Measurements from ENCODE around the gene ADRB1.

ADRB1 gene

GRCh38 chr10:114068054-114068707, 24.5 kb downstream of the ADRB1 start:
- no peak overlapping the region for H3K18ac ChIP-seq (ENCODE audit: low read length)
- no peaks in the 10 kb centered on the region for H3K79me1 ChIP-seq (ENCODE audit: low read length)
- H3K56ac ChIP-seq (ENCODE audit: low read length): no peak overlapping the region
- H3K4me3 ChIP-seq (ENCODE audit: low read length): no peak overlapping the region
- no peak overlapping the region for H2BK5ac ChIP-seq (ENCODE audit: low read length)
- H3K4ac ChIP-seq (ENCODE audit: low read depth, low read length): no peak overlapping the region
- no peak overlapping the region for H2BK15ac ChIP-seq (replicated peaks; ENCODE audit: low read depth)
- no peak overlapping the region for H4K5ac ChIP-seq (ENCODE audit: low read length)
- H3K4me1 ChIP-seq (ENCODE audit: control insufficient read depth, low read depth, low read length): no peaks in the 10 kb centered on the region
- H3K23ac ChIP-seq (ENCODE audit: low read length): no peak overlapping the region
- no CpG with 5 or more reads among the region's 6 CpGs for WGBS (ENCODE audit: extremely low coverage, insufficient coverage, low lambda C conversion rate)
- no peak overlapping the region for H2AK5ac ChIP-seq (ENCODE audit: low read length)
- H3K36me3 ChIP-seq (ENCODE audit: control insufficient read depth, insufficient read depth, low read length): no peaks in the 10 kb centered on the region
- H3K4me2 ChIP-seq (ENCODE audit: low read length): no peak overlapping the region
- H2BK120ac ChIP-seq (ENCODE audit: low read depth, low read length): no peak overlapping the region
- H3K27ac ChIP-seq (ENCODE audit: low read depth, low read length): no peak overlapping the region
- no peaks in the 10 kb centered on the region for H3K27me3 ChIP-seq (ENCODE audit: insufficient read depth, low read length, poor library complexity)
- DNase-seq: no peak
- no peak overlapping the region for H3K9ac ChIP-seq (ENCODE audit: low read length)
- no peaks in the 10 kb centered on the region for H3K79me2 ChIP-seq (ENCODE audit: control insufficient read depth, insufficient read depth, low read length)
- no peak overlapping the region for H4K8ac ChIP-seq (ENCODE audit: low read depth, low read length)

GRCh38 chr10:114070710-114071109, 27.0 kb downstream of the ADRB1 start:
- H3K56ac ChIP-seq (ENCODE audit: low read length): no peak overlapping the region
- DNase-seq: no peak
- H3K18ac ChIP-seq (ENCODE audit: low read length): no peak overlapping the region
- no peak overlapping the region for H3K9ac ChIP-seq (ENCODE audit: low read length)
- no peak overlapping the region for H4K8ac ChIP-seq (ENCODE audit: low read depth, low read length)
- no peak overlapping the region for H4K5ac ChIP-seq (ENCODE audit: low read length)
- no peak overlapping the region for H3K27ac ChIP-seq (ENCODE audit: low read depth, low read length)
- H3K4me2 ChIP-seq (ENCODE audit: low read length): no peak overlapping the region
- no peak overlapping the region for H3K23ac ChIP-seq (ENCODE audit: low read length)
- H3K4me3 ChIP-seq (ENCODE audit: low read length): no peak overlapping the region
- no CpG with 5 or more reads among the region's 5 CpGs for WGBS (ENCODE audit: extremely low coverage, insufficient coverage, low lambda C conversion rate)
- H3K79me1 ChIP-seq (ENCODE audit: low read length): no peaks in the 10 kb centered on the region
- no peak overlapping the region for H2AK5ac ChIP-seq (ENCODE audit: low read length)
- no peaks in the 10 kb centered on the region for H3K79me2 ChIP-seq (ENCODE audit: control insufficient read depth, insufficient read depth, low read length)
- no peaks in the 10 kb centered on the region for H3K4me1 ChIP-seq (ENCODE audit: control insufficient read depth, low read depth, low read length)
- H2BK5ac ChIP-seq (ENCODE audit: low read length): no peak overlapping the region
- no peak overlapping the region for H3K4ac ChIP-seq (ENCODE audit: low read depth, low read length)
- no peak overlapping the region for H2BK15ac ChIP-seq (replicated peaks; ENCODE audit: low read depth)
- H3K27me3 ChIP-seq (ENCODE audit: insufficient read depth, low read length, poor library complexity): no peaks in the 10 kb centered on the region
- H3K36me3 ChIP-seq (ENCODE audit: control insufficient read depth, insufficient read depth, low read length): no peaks in the 10 kb centered on the region
- H2BK120ac ChIP-seq (ENCODE audit: low read depth, low read length): no peak overlapping the region

- no peak overlapping the region for H2AK5ac ChIP-seq (ENCODE audit: low read length)
- no peak overlapping the region for H2BK120ac ChIP-seq (ENCODE audit: low read depth, low read length)
- no peaks in the 10 kb centered on the region for H3K79me2 ChIP-seq (ENCODE audit: control insufficient read depth, insufficient read depth, low read length)
- no peak overlapping the region for H2BK5ac ChIP-seq (ENCODE audit: low read length)
- DNase-seq: no peak
- H3K4ac ChIP-seq (ENCODE audit: low read depth, low read length): no peak overlapping the region
- H3K9ac ChIP-seq (ENCODE audit: low read length): no peak overlapping the region
- WGBS (ENCODE audit: extremely low coverage, insufficient coverage, low lambda C conversion rate): no CpG with 5 or more reads among the region's 4 CpGs
- no peak overlapping the region for H3K18ac ChIP-seq (ENCODE audit: low read length)
- H3K4me3 ChIP-seq (ENCODE audit: low read length): no peak overlapping the region
- no peaks in the 10 kb centered on the region for H3K79me1 ChIP-seq (ENCODE audit: low read length)
- H4K5ac ChIP-seq (ENCODE audit: low read length): no peak overlapping the region
- no peaks in the 10 kb centered on the region for H3K4me1 ChIP-seq (ENCODE audit: control insufficient read depth, low read depth, low read length)
- no peak overlapping the region for H4K8ac ChIP-seq (ENCODE audit: low read depth, low read length)
- no peaks in the 10 kb centered on the region for H3K36me3 ChIP-seq (ENCODE audit: control insufficient read depth, insufficient read depth, low read length)
- H3K27me3 ChIP-seq (ENCODE audit: insufficient read depth, low read length, poor library complexity): no peaks in the 10 kb centered on the region
- no peak overlapping the region for H3K4me2 ChIP-seq (ENCODE audit: low read length)
- no peak overlapping the region for H3K23ac ChIP-seq (ENCODE audit: low read length)
- no peak overlapping the region for H3K27ac ChIP-seq (ENCODE audit: low read depth, low read length)
- no peak overlapping the region for H3K56ac ChIP-seq (ENCODE audit: low read length)
- H2BK15ac ChIP-seq (replicated peaks; ENCODE audit: low read depth): no peak overlapping the region
Observed at GRCh38 chr10:114071178-114071577, 27.5 kb downstream of the ADRB1 start.

- no peak overlapping the region for H3K4me2 ChIP-seq (ENCODE audit: low read length)
- H3K27ac ChIP-seq (ENCODE audit: low read depth, low read length): no peak overlapping the region
- H4K5ac ChIP-seq (ENCODE audit: low read length): no peak overlapping the region
- H3K4ac ChIP-seq (ENCODE audit: low read depth, low read length): no peak overlapping the region
- H3K18ac ChIP-seq (ENCODE audit: low read length): no peak overlapping the region
- H3K4me1 ChIP-seq (ENCODE audit: control insufficient read depth, low read depth, low read length): no peaks in the 10 kb centered on the region
- H2BK15ac ChIP-seq (replicated peaks; ENCODE audit: low read depth): no peak overlapping the region
- H2AK5ac ChIP-seq (ENCODE audit: low read length): no peak overlapping the region
- no CpG with 5 or more reads among the region's 14 CpGs for WGBS (ENCODE audit: extremely low coverage, insufficient coverage, low lambda C conversion rate)
- no peak overlapping the region for H4K8ac ChIP-seq (ENCODE audit: low read depth, low read length)
- H2BK120ac ChIP-seq (ENCODE audit: low read depth, low read length): no peak overlapping the region
- H3K27me3 ChIP-seq (ENCODE audit: insufficient read depth, low read length, poor library complexity): no peaks in the 10 kb centered on the region
- no peak overlapping the region for H3K56ac ChIP-seq (ENCODE audit: low read length)
- no peaks in the 10 kb centered on the region for H3K36me3 ChIP-seq (ENCODE audit: control insufficient read depth, insufficient read depth, low read length)
- no peaks in the 10 kb centered on the region for H3K79me2 ChIP-seq (ENCODE audit: control insufficient read depth, insufficient read depth, low read length)
- no peak for DNase-seq
- no peak overlapping the region for H2BK5ac ChIP-seq (ENCODE audit: low read length)
- H3K23ac ChIP-seq (ENCODE audit: low read length): no peak overlapping the region
- no peaks in the 10 kb centered on the region for H3K79me1 ChIP-seq (ENCODE audit: low read length)
- no peak overlapping the region for H3K4me3 ChIP-seq (ENCODE audit: low read length)
- H3K9ac ChIP-seq (ENCODE audit: low read length): no peak overlapping the region
Observed at GRCh38 chr10:114073395-114074186, 29.9 kb downstream of the ADRB1 start.

- H3K4ac ChIP-seq (ENCODE audit: low read depth, low read length): no peak overlapping the region
- no peak overlapping the region for H2BK5ac ChIP-seq (ENCODE audit: low read length)
- no peak overlapping the region for H4K5ac ChIP-seq (ENCODE audit: low read length)
- H3K4me1 ChIP-seq (ENCODE audit: control insufficient read depth, low read depth, low read length): no peaks in the 10 kb centered on the region
- H3K9ac ChIP-seq (ENCODE audit: low read length): no peak overlapping the region
- H3K27ac ChIP-seq (ENCODE audit: low read depth, low read length): no peak overlapping the region
- H3K27me3 ChIP-seq (ENCODE audit: insufficient read depth, low read length, poor library complexity): no peaks in the 10 kb centered on the region
- H3K23ac ChIP-seq (ENCODE audit: low read length): no peak overlapping the region
- H3K79me1 ChIP-seq (ENCODE audit: low read length): no peaks in the 10 kb centered on the region
- no peak overlapping the region for H3K18ac ChIP-seq (ENCODE audit: low read length)
- H3K79me2 ChIP-seq (ENCODE audit: control insufficient read depth, insufficient read depth, low read length): no peaks in the 10 kb centered on the region
- H2BK120ac ChIP-seq (ENCODE audit: low read depth, low read length): no peak overlapping the region
- H2BK15ac ChIP-seq (replicated peaks; ENCODE audit: low read depth): no peak overlapping the region
- H3K56ac ChIP-seq (ENCODE audit: low read length): no peak overlapping the region
- H2AK5ac ChIP-seq (ENCODE audit: low read length): no peak overlapping the region
- H4K8ac ChIP-seq (ENCODE audit: low read depth, low read length): no peak overlapping the region
- H3K36me3 ChIP-seq (ENCODE audit: control insufficient read depth, insufficient read depth, low read length): no peaks in the 10 kb centered on the region
- H3K4me2 ChIP-seq (ENCODE audit: low read length): no peak overlapping the region
- H3K4me3 ChIP-seq (ENCODE audit: low read length): no peak overlapping the region
- WGBS (ENCODE audit: extremely low coverage, insufficient coverage, low lambda C conversion rate): no CpG with 5 or more reads among the region's 6 CpGs
- no peak for DNase-seq
Observed at GRCh38 chr10:114075093-114075492, 31.4 kb downstream of the ADRB1 start.
